NCI-H1694 (cell line): Measurements from ENCODE around the gene HDAC4.

Source experiments
- DNase-seq: peaks from one replicate; lab custom pipeline; 2025; lab: John Stamatoyannopoulos, UW

Gene HDAC4

DNA sequence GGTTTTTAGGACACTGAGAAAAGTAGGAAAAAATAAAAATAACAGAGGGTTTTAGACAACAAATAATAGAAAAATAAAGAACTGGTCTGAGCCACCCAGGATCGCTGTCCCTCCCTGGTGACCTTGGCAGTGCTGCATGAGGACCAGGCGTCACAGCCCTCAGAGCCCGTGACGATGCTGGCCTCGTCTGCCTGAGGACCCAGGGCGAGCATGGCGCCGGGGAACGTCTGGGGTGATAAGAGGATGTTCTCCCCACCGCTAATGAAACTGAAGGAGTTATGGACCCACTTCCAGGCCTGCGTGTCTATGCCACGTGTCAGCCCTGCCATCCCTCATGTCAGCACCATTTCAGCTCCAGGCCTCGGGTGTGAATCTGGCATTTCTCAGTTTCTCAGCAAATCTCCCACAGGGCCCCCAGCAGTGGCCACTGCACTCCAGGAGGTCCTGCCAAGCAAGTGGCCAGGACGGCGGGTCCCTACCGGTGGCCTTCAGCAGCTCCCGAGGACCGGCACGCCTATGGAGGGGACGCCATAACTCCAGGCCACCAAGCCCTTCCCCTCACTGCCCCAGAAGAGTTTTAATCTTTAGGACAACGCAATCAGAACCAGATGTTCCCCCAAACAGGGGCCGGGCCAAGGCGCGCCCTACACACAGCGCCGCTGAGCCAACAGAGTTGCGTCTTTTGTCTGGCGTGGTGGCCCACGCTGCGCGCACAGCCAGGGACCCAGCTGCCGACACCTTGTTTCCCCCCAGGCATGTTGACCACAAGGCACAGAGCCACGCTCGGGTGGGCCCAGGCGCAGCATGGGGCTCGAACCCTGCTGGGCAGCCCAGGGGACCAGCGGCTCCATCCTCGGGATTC lies 373.2 kb downstream of the HDAC4 start:
- DNase-seq: no peak

DNA sequence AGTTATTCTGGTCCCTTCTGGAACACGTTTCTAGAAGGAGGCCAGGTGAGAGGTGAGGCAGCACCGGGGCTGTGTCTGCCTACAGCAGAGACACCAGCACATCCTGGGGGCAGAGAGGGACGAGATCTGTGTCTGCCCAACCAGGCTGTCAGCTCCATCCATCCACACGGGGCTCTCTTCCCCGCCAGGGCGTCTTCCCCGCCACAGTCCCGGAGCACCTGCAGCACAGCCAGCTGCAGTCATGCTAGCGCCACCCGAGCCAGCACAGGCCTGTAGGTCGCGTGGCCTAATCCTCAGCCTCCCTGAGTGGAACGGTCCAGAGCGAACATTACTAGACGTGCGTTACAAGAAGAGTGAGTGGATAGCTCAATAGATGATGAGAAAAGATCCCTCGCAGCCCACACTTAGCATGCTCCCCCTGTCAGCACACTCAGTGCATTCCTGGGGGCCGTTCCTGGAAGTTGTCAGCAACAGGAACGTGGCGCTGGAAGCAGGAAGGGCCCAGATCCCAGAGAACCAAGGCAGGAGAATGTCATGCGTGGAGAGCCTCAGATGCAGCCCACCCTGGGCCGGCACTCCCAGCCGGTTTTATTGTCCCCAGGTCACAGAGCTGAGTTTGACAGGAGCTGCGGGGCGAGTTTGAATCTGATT lies 374.0 kb downstream of the HDAC4 start:
- no peak for DNase-seq

DNA sequence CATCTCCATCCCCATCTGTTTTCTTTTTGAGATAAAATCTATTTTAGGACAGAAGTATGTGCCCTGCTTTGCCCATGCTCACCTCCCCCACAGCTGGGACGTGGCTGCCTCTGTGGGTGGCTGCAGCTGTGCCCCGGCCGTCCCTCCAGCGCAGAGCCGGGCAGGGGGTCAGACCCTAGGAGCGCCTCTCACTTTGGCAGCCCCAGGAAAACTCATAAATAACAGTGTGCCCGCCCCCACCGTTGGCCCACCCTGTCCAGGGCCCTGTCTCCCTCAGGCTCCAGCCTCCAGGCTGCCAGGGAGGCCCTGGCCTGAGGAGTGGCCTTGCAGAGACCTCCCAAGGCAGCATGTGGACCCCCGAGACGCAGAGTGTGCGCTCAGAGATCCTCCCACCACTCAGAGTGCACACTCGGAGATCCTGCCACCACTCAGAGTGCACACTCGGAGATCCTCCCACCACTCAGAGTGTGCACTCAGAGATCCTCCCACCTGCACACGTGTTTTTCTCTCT lies 374.8 kb downstream of the HDAC4 start:
- no peak for DNase-seq

DNA sequence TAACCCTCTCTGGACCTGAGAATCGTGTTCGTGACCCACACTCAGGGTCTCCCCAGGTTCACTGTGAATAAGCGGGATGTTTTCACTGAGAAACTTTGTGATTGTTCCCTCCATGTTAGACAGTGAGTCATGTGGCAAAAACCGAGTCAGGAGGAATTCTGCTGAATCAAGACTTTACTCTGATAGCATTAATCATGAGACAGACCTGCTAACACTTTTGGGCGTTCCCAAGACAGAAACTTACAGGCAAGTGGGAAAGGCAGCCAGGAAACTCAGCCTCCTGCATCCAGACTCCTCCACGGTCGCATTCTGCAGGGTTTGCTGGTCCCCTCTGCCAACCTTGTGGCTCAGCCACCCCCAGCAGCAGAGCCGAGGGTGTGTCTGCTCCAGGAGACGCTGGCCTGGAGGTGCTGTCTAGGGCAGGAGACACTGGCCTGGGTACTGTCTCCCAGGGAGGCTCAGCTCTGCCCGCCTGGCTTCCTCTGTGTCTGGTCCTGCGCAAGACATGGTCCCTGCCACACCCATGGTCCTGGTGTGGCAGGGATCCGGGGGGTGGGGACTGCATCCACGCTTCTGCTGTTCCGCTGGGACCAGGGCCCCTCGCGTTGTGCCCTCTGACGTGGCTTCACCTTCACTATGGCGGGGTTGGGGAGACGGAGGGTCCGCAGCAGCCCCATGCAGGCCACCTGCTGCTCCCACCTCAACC lies 375.6 kb downstream of the HDAC4 start:
- DNase-seq: no peak

DNA sequence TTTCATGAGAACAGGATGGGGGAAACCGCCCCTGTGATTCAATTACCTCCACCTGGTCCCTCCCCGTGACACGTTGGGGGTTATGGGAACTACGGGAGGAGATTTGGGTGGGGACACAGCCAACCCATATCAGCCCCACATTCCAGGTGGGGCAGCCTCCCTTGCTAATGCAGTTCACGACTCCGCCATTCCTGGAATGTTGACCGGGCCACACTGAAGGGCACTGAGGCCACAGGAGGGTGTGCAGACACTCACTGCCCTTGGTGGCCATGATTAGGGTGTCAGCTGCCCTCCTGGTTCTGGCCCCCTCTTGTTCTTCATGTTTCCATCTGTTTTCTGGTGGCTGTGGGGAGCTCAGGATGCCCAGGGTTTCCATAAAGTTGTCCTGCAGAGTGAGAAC lies 376.6 kb downstream of the HDAC4 start:
- DNase-seq: no peak

DNA sequence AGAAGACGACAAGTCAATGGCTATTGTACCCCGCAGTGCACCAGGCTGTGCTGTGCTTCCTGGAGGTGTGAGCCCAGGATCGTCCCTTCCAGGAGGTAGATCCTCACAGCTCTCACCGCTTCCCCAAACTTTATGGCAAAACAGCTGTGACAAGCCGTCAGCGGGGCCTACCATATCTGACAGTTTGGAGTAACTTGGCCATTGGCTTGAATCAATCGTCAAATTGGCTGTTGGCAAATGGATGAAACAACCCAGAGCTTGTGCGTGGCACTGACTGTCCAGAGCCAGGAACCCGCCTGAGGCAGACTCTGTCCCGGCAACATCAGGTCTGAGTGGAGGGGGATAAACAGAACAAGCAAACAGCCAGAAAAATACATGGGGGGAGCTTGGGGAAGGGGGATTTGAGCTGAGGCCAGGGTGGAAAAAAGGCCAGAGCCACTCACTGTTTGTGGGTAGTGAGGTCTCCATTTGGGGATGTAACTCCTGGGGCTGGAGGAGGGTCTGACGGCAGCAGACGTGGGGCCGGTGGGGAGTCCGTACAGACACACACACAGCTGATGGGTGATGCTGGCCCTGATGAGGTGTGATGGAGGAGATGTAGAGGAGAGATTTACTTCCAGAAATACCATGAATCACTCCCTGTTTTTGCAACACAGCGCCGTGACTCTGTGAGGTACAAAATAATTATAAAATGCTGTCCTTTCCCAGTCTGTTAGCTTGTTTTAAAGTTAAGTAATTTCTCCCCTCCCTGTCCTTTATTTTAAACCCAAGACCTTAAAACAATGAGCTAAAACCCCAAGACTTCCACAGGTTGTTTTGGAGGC lies 378.2 kb downstream of the HDAC4 start:
- no peak for DNase-seq

DNA sequence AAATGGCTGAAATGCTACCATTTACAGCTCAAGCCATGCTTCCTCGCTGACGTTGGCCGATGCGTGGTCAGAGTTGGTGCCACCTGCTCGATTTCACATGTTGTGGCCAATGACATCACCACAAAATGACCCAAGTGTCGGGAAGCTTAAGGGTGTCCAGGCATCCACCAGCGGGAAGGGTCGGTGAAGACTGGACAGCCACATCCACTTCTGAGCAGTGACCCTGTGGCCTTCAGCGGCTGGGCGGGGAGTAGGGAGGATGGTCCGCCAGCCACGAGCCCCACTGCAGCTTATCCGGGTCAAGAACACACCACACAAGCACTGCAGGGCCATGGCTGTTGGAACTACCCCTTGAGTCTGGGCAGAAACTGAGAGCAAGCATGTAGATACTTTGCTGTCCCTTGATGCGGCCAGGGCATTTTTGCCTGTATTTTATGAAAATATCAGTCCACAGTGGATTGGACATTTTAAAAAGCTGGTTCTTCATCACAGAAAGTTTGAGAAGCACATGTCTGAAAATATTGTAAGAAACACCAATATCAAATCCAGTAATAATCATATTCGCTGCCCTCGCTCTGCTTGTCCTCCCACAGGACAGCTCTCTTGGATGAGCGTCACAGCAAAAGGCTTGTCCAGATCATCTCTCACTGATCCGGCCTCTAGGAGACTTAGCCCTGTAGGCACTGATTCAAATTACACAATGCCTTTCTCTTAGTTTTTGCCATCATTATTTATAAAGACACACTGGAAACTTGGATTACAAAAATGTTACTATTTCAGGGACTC lies 379.0 kb downstream of the HDAC4 start:
- no peak for DNase-seq

DNA sequence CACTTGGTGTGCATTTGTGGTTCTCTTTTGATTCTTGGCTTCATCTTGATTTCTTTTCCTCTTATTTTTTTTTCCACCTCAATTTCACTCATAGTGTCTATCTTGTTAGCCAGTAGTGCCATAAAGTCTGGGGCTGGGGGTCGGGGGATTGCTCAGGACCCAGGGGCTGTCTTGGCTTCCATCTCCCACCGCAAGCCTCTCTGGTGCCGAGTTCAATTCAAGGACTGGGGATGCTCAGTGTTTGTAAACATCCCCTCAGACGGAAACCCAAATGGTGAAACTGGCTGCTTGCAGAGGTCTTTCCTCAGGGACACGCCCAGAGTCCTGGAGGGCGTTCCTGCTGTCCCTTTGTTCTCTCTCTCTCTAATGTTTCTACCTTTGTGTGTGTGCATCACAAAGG lies 379.6 kb downstream of the HDAC4 start:
- DNase-seq: no peak

DNA sequence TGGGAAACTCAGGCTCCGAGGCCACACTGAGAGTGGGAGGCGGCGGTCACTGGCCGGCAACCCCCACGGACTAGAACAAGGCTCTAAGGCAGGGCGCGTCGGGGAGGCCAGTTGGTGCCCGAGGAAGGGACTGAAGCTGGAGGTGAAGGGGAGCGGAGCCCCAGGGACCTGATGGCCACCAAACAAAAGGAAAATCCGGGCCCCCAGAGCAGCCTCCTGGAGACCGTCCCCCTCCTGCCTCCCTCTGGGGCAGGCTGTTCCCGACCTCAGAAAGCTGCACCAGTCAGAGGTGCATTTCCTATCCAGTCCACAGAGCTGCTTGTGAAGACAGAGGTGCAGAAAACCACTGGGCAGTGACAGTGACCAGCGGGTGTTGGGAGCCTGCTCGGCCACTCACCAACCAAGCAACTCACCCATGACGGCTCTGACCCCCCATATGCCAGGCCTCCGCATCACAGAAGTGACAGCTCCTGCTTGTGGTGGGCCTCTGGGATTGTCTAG lies 380.2 kb downstream of the HDAC4 start:
- DNase-seq: no peak

DNA sequence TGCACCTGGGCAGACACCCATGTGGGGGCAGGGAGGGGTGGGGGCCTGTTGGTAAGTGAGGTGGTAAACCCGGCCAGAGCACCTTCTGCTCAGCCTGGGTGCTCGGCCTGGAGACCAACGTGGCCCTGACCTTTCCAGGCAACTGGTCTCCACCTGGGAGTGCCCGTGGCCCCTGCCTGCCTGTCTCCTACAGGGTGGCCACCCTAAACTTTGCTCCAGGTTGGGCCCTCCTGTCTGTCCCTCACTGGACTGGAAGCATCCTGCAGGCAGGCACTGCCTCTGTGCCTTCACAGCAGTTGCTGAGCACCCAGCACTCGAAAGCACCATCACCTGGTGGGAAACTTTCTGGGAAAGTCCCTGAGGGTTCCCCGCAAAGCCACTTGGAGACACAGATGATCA lies 381.6 kb downstream of the HDAC4 start:
- no peak for DNase-seq

DNA sequence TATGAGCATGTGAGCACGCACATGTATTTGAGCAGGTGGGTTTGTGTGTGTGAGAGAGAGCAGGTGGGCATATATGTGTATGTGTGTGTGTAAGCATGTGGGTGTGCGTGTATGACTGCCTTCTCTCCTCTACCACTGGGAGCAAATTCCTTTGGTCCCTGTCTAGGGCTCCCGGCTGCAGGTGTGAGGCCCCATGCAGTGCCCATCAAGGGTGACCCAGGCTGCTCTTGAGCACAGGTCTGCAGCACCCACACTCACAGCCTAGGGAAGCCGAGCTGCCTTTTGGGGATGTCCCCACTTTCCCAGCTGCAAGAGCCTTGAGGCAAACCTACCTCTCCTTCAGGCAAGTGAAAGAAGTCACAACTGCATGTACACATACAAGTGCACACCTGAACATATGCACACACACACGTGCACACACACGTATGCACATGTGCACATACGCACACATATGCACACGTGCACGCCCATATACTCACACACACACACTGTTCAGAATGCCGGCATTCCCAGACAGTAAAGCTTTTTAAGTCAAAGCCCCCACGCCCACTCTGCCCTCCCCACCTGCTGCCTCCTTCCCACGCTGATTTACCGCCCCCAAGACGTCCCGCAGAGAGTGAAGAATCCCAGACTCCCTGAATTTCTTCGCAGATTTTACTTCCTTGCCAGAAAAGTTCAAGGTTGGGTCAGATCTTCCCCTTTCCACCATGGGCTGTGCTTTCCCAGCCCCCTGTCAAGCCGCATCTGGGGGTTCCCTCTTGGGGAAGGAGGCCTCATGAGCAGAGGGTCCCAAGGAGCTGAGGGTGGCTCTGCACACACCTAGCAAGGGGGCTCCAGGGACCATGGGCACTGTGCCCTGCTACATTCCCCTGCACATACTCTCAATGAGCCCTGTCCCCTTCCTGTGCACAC lies 382.3 kb downstream of the HDAC4 start:
- no peak for DNase-seq

DNA sequence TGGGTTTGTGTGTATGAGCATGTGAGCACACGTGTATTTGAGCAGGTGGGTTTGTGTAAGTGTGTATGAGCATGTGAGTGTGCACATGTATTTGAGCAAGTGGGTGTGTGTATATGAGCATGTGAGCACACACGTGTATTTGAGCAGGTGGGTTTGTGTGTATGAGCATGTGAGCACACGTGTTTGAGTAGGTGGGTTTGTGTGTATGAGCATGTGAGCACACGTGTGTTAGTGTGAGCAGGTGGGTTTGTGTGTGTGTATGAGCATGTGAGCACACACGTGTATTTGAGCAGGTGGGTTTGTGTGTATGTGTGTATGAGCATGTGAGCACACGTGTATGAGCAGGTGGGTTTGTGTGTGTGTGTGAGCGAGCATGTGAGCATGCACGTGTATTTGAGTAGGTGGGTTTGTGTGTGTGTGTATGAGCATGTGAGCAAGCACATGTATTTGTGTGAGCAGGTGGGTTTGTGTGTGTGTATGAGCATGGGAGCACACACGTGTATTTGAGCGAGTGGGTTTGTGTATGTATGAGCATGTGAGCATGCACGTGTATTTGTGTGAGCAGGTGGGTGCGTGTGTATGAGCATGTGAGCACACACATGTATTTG lies 383.2 kb downstream of the HDAC4 start:
- no peak for DNase-seq

DNA sequence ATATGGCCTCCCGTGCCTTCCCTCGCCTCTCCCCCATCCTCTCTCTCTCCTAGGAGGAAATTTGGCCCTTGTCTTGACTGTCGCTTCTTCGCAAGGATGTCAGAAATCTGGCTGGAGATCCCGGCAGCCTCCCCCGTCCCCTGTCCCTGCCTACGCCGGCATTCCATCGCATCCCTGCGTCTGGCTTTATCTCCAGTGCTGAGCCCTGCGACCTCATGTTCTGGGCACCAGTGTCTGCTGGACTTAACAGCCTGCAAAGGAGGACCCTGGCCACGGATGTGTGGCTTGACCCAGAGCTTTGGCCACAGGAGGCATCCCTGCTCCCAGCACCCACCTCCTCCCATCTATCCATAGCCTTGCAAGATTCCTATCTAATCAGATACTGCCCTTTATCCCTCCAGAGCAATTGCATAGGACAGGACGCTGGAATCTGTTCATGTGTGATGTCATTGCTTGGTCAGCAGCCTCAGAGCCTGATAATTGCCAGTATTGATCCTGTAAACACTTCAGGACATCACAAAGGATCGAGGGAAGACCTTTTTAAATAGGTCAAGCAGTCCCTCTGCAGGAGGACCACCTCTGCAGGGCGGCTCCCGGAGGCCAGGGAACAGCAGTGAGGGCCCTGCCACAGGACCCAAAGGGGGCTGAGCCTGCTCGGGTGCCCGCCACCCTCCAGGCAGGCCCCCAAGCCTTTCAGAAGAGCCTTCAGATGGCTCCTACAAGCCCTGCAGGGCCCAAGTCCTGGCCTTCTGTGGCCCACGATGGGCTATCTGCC lies 384.7 kb downstream of the HDAC4 start:
- DNase-seq: no peak

DNA sequence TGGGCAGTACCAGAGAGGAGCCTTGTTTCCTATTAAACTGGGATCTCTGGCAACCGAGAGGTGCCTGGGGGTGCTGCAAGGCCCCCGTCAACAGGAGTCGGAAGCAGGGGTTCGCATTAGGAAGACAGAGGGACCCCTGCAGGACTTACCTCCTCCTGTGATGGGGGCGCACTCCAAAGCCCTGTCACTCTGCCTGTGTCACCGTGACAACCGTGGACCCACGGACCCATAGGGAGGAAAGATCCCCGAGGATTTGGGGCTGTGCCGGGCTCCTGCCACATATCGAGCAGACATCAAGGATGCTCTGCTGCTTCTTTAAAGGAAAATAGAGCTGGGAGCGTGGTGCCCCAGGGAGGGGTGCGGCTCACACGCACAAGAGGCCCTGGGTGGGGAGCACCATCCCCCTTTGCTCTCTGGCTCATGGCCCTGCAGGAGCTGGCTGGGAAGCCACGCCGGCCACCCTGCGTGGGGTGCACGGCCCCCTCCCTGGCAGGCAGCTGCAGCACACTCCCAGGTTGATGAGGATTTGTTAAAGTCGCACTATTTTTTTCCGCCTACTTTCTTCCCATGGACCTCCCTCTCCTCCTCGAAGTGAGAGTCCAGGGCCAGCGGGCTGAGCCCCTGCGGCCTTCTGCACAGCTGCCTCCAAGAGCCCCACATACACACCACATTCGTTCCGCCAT lies 385.5 kb downstream of the HDAC4 start:
- DNase-seq: no peak

DNA sequence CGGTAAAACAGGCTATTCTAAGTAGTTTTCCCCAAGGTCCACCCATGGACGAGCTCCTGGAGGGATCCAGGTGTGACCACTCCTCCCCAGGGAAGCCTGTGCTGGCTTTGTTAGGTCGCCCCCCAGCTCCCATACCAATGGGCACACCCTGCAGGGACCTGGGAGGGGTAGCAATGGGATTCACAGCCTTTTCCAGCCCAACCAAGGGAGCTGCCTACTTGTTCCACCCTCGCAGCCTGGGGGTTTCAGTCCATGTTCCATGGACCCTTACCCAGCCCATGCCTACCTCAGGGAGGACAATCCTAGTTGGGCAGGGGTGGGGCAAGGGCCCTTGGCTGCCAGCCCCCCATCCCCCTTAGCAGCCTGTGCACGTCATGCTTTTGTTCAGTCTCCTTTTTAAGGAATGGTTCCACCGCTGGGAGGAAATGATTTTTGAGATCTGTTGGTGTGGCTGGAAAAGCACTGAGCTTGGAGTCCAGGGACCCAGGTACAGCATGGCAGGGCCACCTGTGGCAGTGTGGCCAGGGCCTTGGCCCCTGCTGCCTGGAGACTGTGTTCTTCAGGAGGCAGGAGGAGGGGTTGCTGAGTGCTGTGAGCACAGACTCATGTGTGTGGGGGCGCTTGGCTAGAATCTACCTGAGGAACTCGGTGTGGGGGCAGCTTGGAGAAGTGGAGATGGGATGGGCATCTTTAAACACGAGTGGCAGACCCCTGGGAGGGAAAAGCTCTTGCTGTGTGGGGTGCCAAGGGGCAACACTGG lies 386.2 kb downstream of the HDAC4 start:
- DNase-seq: no peak

DNA sequence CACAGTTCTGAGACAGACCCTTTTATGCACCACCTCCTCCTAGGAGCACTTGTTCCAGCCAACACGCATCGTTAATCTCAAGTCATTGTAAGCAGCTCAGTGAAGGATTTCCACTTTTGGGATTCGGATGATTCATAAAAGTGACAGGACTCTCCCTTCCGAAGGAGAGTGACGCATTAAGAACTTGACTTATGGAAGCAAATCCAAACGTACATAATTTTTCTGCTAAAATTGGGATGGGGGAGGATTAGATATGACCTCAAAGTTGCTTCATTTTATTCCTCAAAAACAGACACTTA lies 387.2 kb downstream of the HDAC4 start:
- no peak for DNase-seq

DNA sequence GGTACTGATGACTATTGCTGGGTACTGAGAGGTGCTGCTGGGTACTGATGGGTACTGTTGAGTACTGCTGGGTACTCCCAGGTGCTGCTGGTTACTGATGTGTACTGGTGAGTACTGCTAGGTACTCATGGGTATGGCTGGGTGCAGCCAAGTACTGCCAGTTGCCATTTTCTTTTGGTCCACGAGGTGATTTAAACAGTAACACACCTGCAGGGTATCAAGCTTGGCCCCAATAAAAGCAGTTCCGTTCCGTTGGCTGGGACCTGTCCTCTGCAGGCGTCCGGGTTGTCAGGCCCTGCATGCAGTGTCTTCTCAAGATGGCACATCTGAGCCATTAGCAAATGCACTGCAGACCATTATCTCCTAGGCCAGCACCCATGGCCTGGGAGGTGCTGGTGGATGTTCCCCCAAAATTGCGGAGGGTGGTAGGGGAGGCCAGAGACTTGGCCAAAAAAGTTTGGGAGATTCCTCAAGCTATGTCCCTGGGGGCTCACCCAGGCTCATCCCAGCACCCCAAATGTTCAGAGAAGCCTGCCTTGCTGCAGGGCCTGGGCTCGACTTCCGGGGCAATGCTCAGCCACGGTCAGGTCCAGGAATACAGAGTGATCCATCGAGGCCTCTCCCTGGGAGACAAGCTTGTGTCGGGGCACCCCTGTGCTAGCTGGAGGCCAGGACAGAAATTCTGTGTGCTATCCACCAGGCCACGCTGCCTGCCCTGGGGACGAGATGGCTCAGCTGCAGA lies 387.7 kb downstream of the HDAC4 start:
- no peak for DNase-seq
